Activated T-helper 17 cell treated with anti-CD3 and anti-CD28 coated beads, Interleukin-2, amount 50 U/mL, for 72 hours (primary cell): ENCODE measurements around the gene SAP30BP. TPM values are rescaled to one million over a fixed set of nuclear protein-coding genes. Genes with fewer than 3 reads are reported as not detected.
A peak's percentile ranks its signal among the peaks of the same experiment; 100 is the strongest.

Experiments used
- ATAC-seq: fragments of 150-1000 bp; cut with Tn5 transposase; replicated peaks from 2 replicates; pipeline ENCODE4 v1.10.0; 2021; ENCODE audit warnings: mild to moderate bottlenecking, moderate library complexity
- H3K27ac Mint-ChIP-seq: one replicate; pipeline ENCODE4 v1.8.0; 2022; ENCODE audit warnings: mixed read lengths
- H3K27me3 Mint-ChIP-seq: one replicate; pipeline ENCODE4 v1.8.0; 2022; ENCODE audit warnings: mixed read lengths
- H3K36me3 Mint-ChIP-seq: one replicate; pipeline ENCODE4 v1.8.0; 2022; ENCODE audit warnings: low read depth, mild to moderate bottlenecking, mixed read lengths
- H3K4me1 Mint-ChIP-seq: one replicate; pipeline ENCODE4 v1.8.0; 2022; ENCODE audit warnings: mixed read lengths
- H3K4me3 Mint-ChIP-seq: one replicate; pipeline ENCODE4 v1.8.0; 2022; ENCODE audit warnings: mild to moderate bottlenecking, mixed read lengths
- H3K9me3 Mint-ChIP-seq: one replicate; pipeline ENCODE4 v1.8.0; 2022; ENCODE audit warnings: mixed read lengths
- total RNA-seq, 2 donors: library from RNA; stranded (reverse); gene quantifications; one replicate each; pipeline ENCODE4 v1.2.3, GENCODE V29; 2022

Gene SAP30BP
- total RNA-seq, 2 donors from 2014 or later: 68.1 to 90.0 TPM

- Mint-ChIP-seq H3K27ac (no peak overlapping the region), H3K9me3 (no peaks in the 10 kb centered on the region), H3K36me3 (no peaks in the 10 kb centered on the region), H3K4me3 (no peak overlapping the region), H3K4me1 (peaks cover 10% of the 10 kb centered on the region), H3K27me3 (peaks cover 3% of the 10 kb centered on the region)
- ATAC-seq: no peak
Measured at GRCh38 chr17:75752405-75752709, 85.2 kb downstream of the SAP30BP start.

GRCh38 chr17:75752802-75753513 lies 85.8 kb downstream of the SAP30BP start:
- Mint-ChIP-seq H3K27me3 (no peaks in the 10 kb centered on the region), H3K9me3 (no peaks in the 10 kb centered on the region)
- ATAC-seq: peak; percentile 67

GRCh38 chr17:75753514-75754377 lies 86.6 kb downstream of the SAP30BP start:
- Mint-ChIP-seq H3K4me3 (peak overlapping the region; percentile 76), H3K4me1 (peaks cover 5% of the 10 kb centered on the region), H3K9me3 (no peaks in the 10 kb centered on the region), H3K36me3 (no peaks in the 10 kb centered on the region), H3K27ac (no peak overlapping the region), H3K27me3 (no peaks in the 10 kb centered on the region)
- ATAC-seq: peak; percentile 84

More at GRCh38 chr17:75752802-75753513, 85.8 kb downstream of the SAP30BP start:
- Mint-ChIP-seq H3K36me3 (no peaks in the 10 kb centered on the region), H3K4me3 (peak overlapping the region; percentile 76), H3K4me1 (peaks cover 5% of the 10 kb centered on the region), H3K27ac (peak overlapping the region; percentile 37)

GRCh38 chr17:75754378-75755204 lies 87.5 kb downstream of the SAP30BP start:
- no peaks in the 10 kb centered on the region for H3K9me3 Mint-ChIP-seq
- no peaks in the 10 kb centered on the region for H3K36me3 Mint-ChIP-seq
- ATAC-seq: no peak
- H3K4me1 Mint-ChIP-seq: peaks cover 5% of the 10 kb centered on the region
- H3K4me3 Mint-ChIP-seq: peak overlapping the region; percentile 65
- peak overlapping the region; percentile 51 for H3K27ac Mint-ChIP-seq
- H3K27me3 Mint-ChIP-seq: no peaks in the 10 kb centered on the region

- Mint-ChIP-seq H3K27ac (peak overlapping the region; percentile 51), H3K4me3 (peak overlapping the region; percentile 65), H3K36me3 (no peaks in the 10 kb centered on the region)
Measured at GRCh38 chr17:75755205-75755901, 88.2 kb downstream of the SAP30BP start.

GRCh38 chr17:75755990-75756389 lies 88.9 kb downstream of the SAP30BP start:
- no peaks in the 10 kb centered on the region for H3K36me3 Mint-ChIP-seq
- H3K27ac Mint-ChIP-seq: no peak overlapping the region
- H3K4me1 Mint-ChIP-seq: peaks cover 5% of the 10 kb centered on the region
- H3K27me3 Mint-ChIP-seq: no peaks in the 10 kb centered on the region
- no peak overlapping the region for H3K4me3 Mint-ChIP-seq
- no peak for ATAC-seq
- no peaks in the 10 kb centered on the region for H3K9me3 Mint-ChIP-seq

More at GRCh38 chr17:75755205-75755901, 88.2 kb downstream of the SAP30BP start:
- no peaks in the 10 kb centered on the region for H3K9me3 Mint-ChIP-seq
- H3K4me1 Mint-ChIP-seq: peaks cover 5% of the 10 kb centered on the region
- no peak for ATAC-seq
- no peaks in the 10 kb centered on the region for H3K27me3 Mint-ChIP-seq

- Mint-ChIP-seq H3K27me3 (no peaks in the 10 kb centered on the region), H3K27ac (no peak overlapping the region), H3K9me3 (no peaks in the 10 kb centered on the region), H3K4me1 (peaks cover 5% of the 10 kb centered on the region), H3K36me3 (no peaks in the 10 kb centered on the region), H3K4me3 (no peak overlapping the region)
- no peak for ATAC-seq
Measured at GRCh38 chr17:75756451-75757085, 89.4 kb downstream of the SAP30BP start.

- peaks cover 2% of the 10 kb centered on the region for H3K36me3 Mint-ChIP-seq
- H3K27ac Mint-ChIP-seq: no peak overlapping the region
Measured at GRCh38 chr17:75757086-75757681, 90.0 kb downstream of the SAP30BP start.

More at GRCh38 chr17:75757086-75757681, 90.0 kb downstream of the SAP30BP start:
- ATAC-seq: no peak
- Mint-ChIP-seq H3K27me3 (no peaks in the 10 kb centered on the region), H3K9me3 (no peaks in the 10 kb centered on the region), H3K4me1 (peaks cover 5% of the 10 kb centered on the region), H3K4me3 (no peak overlapping the region)

Other genes with a start within 250 kb of the SAP30BP start
- 10 to 100 TPM; 76.5 to 79.8 TPM for gene TMEM94, start 210.7 kb upstream of the SAP30BP start, total RNA-seq
- gene CASKIN2, start 151.8 kb upstream of the SAP30BP start, total RNA-seq: 1 to 10 TPM; 2.9 to 5.4 TPM
- gene TSEN54, start 150.8 kb upstream of the SAP30BP start, total RNA-seq: 10 to 100 TPM; 25.3 to 46.4 TPM
- gene LLGL2, start 141.6 kb upstream of the SAP30BP start, total RNA-seq: 10 to 100 TPM; 16.7 to 24.1 TPM
- gene MYO15B, start 79.5 kb upstream of the SAP30BP start, total RNA-seq: 10 to 100 TPM; 10.2 to 44.5 TPM
- under 1 TPM in 1 of 2 donors, not detected in 1; 0.21 TPM for gene SMIM5, start 33.9 kb upstream of the SAP30BP start, total RNA-seq
- gene RECQL5, start 184 bp upstream of the SAP30BP start, total RNA-seq: 10 to 100 TPM; 29.7 to 35.6 TPM
- gene ITGB4, start 54.1 kb downstream of the SAP30BP start, total RNA-seq: 1 to 10 TPM in 1 of 2 donors, under 1 TPM in 1; 0.54 to 1.2 TPM
- gene GALK1, start 97.9 kb downstream of the SAP30BP start, total RNA-seq: 10 to 100 TPM; 43.4 to 51.4 TPM
- 10 to 100 TPM; 19.0 to 22.1 TPM for gene UNK, start 117.5 kb downstream of the SAP30BP start, total RNA-seq
- 100 to 1,000 TPM; 153 to 160 TPM for gene UNC13D, start 177.1 kb downstream of the SAP30BP start, total RNA-seq
- 100 to 1,000 TPM in 1 of 2 donors, 10 to 100 TPM in 1; 67.4 to 127 TPM for gene WBP2, start 188.0 kb downstream of the SAP30BP start, total RNA-seq
- 10 to 100 TPM; 11.0 to 32.4 TPM for gene TRIM47, start 211.2 kb downstream of the SAP30BP start, total RNA-seq
- gene TRIM65, start 229.6 kb downstream of the SAP30BP start, total RNA-seq: 10 to 100 TPM; 20.3 to 33.9 TPM
- 100 to 1,000 TPM in 1 of 2 donors, 10 to 100 TPM in 1; 74.2 to 113 TPM for gene MRPL38, start 237.5 kb downstream of the SAP30BP start, total RNA-seq